Calu3 (cell line): ENCODE data around the gene INVS. TPM values are rescaled to one million over a fixed set of nuclear protein-coding genes. Genes with fewer than 3 reads are reported as not detected.

ENCODE experiments used
- BruUV-seq: library from RNA; stranded (reverse); fragments of 400-500 nt; replicated peaks from 2 replicates; lab custom pipeline; 2021; lab: Mats Ljungman, UMichigan
- CTCF ChIA-PET: fragments of 300-600 bp; sonication (Branson Sonifier 250); formaldehyde crosslinking; loops from one replicate; lab custom pipeline; 2022; ENCODE audit warnings: antibody characterized with exemption; lab: Charles Lee
- DNase-seq: peaks from one replicate; pipeline ENCODE4 v3.0.0; 2022
- H3K27ac Mint-ChIP-seq: one replicate; pipeline ENCODE4 v1.8.0; 2022; ENCODE audit warnings: mixed read lengths; ENCODE audit not compliant: unreplicated experiment
- H3K27me3 Mint-ChIP-seq: one replicate; pipeline ENCODE4 v1.8.0; 2022; ENCODE audit warnings: mixed read lengths; ENCODE audit not compliant: unreplicated experiment
- H3K36me3 Mint-ChIP-seq: one replicate; pipeline ENCODE4 v1.8.0; 2022; ENCODE audit warnings: mild to moderate bottlenecking, moderate library complexity, mixed read lengths; ENCODE audit not compliant: insufficient read depth, unreplicated experiment
- H3K4me1 Mint-ChIP-seq: one replicate; pipeline ENCODE4 v1.8.0; 2022; ENCODE audit warnings: mild to moderate bottlenecking, low read depth, mixed read lengths; ENCODE audit not compliant: unreplicated experiment
- H3K4me3 Mint-ChIP-seq: one replicate; pipeline ENCODE4 v1.8.0; 2022; ENCODE audit warnings: mild to moderate bottlenecking, low read depth, moderate library complexity, mixed read lengths; ENCODE audit not compliant: unreplicated experiment
- H3K9me3 Mint-ChIP-seq: one replicate; pipeline ENCODE4 v1.8.0; 2022; ENCODE audit warnings: low read depth, mixed read lengths; ENCODE audit not compliant: unreplicated experiment
- CTCF ChIP-seq: fragments of 200-600 bp; IDR thresholded peaks from one replicate; pipeline ENCODE4 v1.8.0; 2022; ENCODE audit warnings: antibody characterized with exemption; ENCODE audit not compliant: unreplicated experiment
- intact Hi-C: fragments of 100-400 bp; cut with micrococcal nuclease; formaldehyde crosslinking; loops from one replicate; pipeline ENCODE4 v1.10.0; 2022; ENCODE audit not compliant: unreplicated experiment
- total RNA-seq: library from RNA; stranded (reverse); gene quantifications from 2 replicates; pipeline ENCODE4 v1.2.3, GENCODE V29; 2022

Gene INVS
- total RNA-seq, 1 experiment from 2014 or later = 12.4 TPM

DNA sequence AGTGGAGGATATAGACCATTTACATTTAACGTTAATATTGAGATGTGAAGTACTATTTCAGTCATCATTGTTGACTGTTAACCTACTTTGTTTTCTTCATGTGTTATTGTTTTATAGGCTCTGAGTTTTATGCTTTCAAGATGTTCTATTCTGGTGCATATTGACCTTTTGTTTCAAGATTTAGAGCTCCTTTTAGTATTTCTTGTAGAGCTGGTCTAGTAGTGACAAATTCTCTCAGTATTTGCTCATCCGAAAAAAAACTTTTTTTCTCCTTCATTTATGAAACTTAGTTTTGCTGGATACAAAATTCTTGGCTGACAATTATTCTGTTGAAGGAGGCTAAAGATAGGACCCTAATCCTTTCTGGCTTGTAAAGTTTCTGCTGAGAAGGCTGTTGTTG is 91.3 kb downstream of the INVS start:
- Mint-ChIP-seq H3K4me3 (no peak overlapping the region), H3K4me1 (no peaks in the 10 kb centered on the region), H3K9me3 (peaks cover 8% of the 10 kb centered on the region), H3K36me3 (no peaks in the 10 kb centered on the region), H3K27me3 (no peaks in the 10 kb centered on the region), H3K27ac (no peak overlapping the region)
- BruUV-seq = no TSS peak
- intact Hi-C loops = no loop called here
- DNase-seq = no peak
- TF ChIP-seq CTCF = no peak
- CTCF ChIA-PET = no interaction called here

GRCh38 chr9:100191264-100191663 is 92.2 kb downstream of the INVS start:
- no peaks in the 10 kb centered on the region for H3K36me3 Mint-ChIP-seq
- H3K27me3 Mint-ChIP-seq = no peaks in the 10 kb centered on the region
- H3K4me3 Mint-ChIP-seq = no peak overlapping the region

DNA sequence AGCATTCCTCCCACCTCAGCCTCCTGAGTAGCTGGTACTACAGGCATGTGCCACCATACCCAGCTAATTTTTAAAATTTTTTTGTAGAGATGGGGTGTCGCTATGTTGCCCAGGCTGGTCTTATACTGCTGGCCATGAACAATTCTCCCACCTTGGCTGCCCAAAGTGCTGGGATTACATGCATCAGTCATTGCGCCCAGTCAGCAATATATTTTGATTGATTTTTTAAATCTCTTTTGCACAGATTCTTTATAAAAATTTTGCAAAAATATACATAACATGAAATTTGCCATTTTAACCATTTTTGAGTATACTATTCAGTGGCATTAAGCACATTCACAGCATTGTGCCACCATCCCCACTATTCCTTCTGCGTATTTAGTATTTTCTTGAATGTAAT is 94.0 kb downstream of the INVS start:
- Mint-ChIP-seq H3K27me3 (no peaks in the 10 kb centered on the region), H3K27ac (no peak overlapping the region), H3K9me3 (peaks cover 8% of the 10 kb centered on the region), H3K4me3 (no peak overlapping the region), H3K36me3 (no peaks in the 10 kb centered on the region), H3K4me1 (no peaks in the 10 kb centered on the region)
- CTCF ChIA-PET = no interaction called here
- intact Hi-C loops = no loop called here
- BruUV-seq = no TSS peak
- no peak for DNase-seq
- TF ChIP-seq CTCF = no peak

More at GRCh38 chr9:100191264-100191663, 92.2 kb downstream of the INVS start:
- TF ChIP-seq CTCF = no peak
- CTCF ChIA-PET = no interaction called here
- BruUV-seq = no TSS peak
- Mint-ChIP-seq H3K4me1 (no peaks in the 10 kb centered on the region), H3K9me3 (peaks cover 8% of the 10 kb centered on the region), H3K27ac (no peak overlapping the region)
- intact Hi-C loops = no loop called here
- DNase-seq = no peak

DNA sequence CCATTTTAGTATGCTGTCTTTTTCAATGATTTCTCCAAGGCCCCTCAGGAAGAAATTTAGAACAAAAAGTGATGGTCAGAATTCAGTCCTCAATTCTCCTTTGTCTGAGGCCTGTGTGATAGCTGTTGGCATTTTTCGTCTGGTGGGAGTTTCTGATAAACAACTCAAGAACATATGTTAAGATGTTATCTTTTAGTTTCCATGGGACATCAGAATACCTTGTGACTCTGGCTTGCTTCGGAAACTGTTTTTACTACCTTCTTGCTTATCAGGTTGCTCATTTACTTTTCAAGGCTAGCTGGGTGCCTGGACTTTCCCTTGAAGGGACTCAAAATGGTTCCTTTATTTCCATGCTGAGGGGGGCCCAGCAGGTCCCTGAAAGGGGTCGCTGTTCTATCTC is 97.2 kb downstream of the INVS start:
- BruUV-seq = no TSS peak
- H3K27ac Mint-ChIP-seq = no peak overlapping the region
- CTCF ChIA-PET = interaction anchor here (0.6 kb wide), 1 partner anchor 28 kb away, joined by 3 read pairs; no protein-coding TSS in a partner anchor
- no peaks in the 10 kb centered on the region for H3K27me3 Mint-ChIP-seq
- H3K4me1 Mint-ChIP-seq = no peaks in the 10 kb centered on the region
- no peak overlapping the region for H3K4me3 Mint-ChIP-seq
- H3K36me3 Mint-ChIP-seq = no peaks in the 10 kb centered on the region
- H3K9me3 Mint-ChIP-seq = peaks cover 4% of the 10 kb centered on the region
- no peak for TF ChIP-seq CTCF
- intact Hi-C loops = no loop called here
- no peak for DNase-seq
